GM19043 (cell line): Measurements from ENCODE around the gene CDX1.
"Not testable (repeated sequence)": the region's sequence is repeated elsewhere in the genome, so short reads cannot be mapped to it uniquely, and the experiment has no call there.

Source experiments
- ATAC-seq: cut with Tn5 transposase; IDR thresholded peaks from one replicate; pipeline ENCODE4 v1.9.1; 2021; ENCODE audit warnings: low read depth; ENCODE audit not compliant: unreplicated experiment

CDX1 gene

GRCh38 chr5:150222906-150223305, 56.3 kb downstream of the CDX1 start:
- ATAC-seq = no peak

GRCh38 chr5:150223474-150223873, 56.9 kb downstream of the CDX1 start:
- ATAC-seq = no peak

GRCh38 chr5:150224483-150225027, 58.0 kb downstream of the CDX1 start:
- no peak for ATAC-seq

- ATAC-seq = no peak
Observed at GRCh38 chr5:150227036-150227435, 60.5 kb downstream of the CDX1 start.

GRCh38 chr5:150227606-150228273, 61.2 kb downstream of the CDX1 start:
- ATAC-seq = no peak

GRCh38 chr5:150229571-150229970, 63.0 kb downstream of the CDX1 start:
- no peak for ATAC-seq

GRCh38 chr5:150230842-150231241, 64.3 kb downstream of the CDX1 start:
- ATAC-seq = no peak

GRCh38 chr5:150233706-150234105, 67.1 kb downstream of the CDX1 start:
- ATAC-seq = not testable (repeated sequence)
